DMS153 (cell line): ENCODE results near the gene PGBD5.

Source experiments
- DNase-seq: peaks from one replicate; lab custom pipeline; 2025; lab: John Stamatoyannopoulos, UW

The PGBD5 gene

DNA sequence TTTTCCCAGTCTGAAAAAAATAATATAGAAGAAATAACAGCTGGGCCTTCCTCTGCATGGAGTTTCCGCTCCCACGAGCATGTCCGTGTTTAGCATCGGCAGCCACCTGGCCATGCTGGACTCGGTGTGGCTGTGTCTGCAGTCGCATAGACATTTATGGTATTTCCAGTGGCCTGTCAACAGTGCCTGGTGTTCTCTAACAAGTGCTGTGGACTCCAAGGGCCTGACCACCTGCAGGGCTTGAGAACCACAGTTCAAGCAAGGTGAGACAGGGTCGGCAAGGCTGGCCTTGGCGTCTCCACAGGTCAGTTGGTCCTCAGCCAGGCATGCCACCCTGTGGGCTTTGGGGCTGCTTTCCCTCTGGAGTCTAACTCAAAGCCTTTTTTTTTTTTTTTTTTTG lies 124.8 kb downstream of the PGBD5 start:
- DNase-seq = no peak

GRCh38 chr1:230300322-230301301 lies 125.5 kb downstream of the PGBD5 start:
- peak; percentile 50 for DNase-seq

GRCh38 chr1:230299191-230300006 lies 126.7 kb downstream of the PGBD5 start:
- DNase-seq = peak; percentile 81

DNA sequence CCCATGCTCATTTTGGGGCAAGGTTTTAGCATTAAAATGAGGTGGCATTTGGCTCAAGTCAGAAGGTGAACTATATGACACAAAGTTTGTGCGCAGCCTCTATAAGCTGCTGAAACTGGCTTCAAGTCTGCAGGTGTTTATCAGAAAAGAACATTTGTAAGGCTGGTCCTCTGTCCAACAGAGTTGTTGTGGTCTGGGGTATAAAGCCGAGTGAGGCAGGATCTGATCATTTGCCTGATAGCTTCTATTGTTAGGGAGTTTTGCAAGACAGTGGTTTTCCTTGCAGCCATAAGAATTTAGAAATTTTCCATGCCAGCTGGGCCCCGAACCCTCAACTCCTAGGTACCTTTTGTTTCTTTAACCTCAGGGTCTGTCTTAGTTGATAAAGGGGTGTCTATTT lies 130.8 kb downstream of the PGBD5 start:
- DNase-seq = no peak

DNA sequence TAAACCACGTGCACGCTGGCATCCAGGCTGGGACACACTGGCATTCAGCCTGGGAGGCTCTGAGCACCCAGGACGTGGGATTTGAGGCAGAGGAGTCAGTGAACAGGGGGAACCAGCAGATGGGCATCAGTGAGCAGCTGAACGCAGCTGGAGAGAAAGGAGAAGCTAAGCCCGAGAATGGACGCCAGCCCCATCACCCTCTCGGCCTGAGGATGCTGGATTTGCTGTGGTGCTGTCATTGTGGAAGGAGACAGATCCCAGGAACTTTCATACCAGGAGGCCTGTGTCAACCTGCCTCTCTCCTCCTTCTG lies 132.8 kb downstream of the PGBD5 start:
- DNase-seq = no peak

GRCh38 chr1:230292689-230293389 lies 133.3 kb downstream of the PGBD5 start:
- peak; percentile 97 for DNase-seq

DNA sequence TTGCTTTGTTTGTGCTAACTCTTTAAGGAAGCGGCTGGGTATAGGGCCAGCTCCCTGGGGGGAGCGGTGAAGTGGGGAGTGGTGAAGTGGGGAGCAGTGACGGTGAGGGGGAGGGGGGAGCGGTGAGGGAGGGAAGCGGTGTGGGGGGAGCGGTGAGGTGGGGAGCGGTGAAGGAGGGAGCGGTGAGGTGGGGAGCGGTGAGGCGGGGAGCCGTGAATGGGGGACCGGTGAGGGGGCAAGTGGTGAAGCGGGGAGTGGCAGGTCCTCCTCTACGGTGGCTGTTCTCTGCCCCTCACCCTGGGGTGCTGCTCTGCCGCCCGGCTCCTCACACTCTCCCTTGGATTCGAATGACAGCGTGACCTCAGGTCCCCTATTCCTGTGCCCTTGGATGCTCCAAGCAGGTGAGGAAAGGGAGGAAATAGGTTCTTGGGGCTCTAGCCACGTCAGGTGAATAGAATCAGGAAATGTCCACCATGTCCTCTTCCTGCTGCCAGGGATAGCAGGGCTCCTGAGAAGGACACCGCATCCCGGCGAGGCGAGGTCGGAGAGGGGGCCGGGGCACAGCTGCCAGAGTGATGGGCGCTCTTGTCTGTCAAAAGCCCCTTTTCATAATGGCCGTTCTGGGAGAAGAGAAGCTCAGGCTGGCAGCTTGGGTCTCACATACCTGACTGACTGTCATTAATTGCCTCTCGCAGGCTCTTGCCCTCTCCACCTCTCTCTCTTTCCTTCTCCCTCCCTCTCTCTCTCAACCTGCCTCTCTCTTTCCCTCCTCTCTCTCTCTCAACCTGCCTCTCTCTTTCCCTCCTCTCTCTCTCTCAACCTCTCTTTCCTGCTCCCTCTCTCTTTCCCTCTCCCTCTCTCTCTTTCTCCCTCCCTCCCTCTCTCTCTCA lies 134.2 kb downstream of the PGBD5 start:
- DNase-seq = peak; percentile 22

- DNase-seq = no peak
Observed at GRCh38 chr1:230289350-230289644, 136.8 kb downstream of the PGBD5 start.

GRCh38 chr1:230288641-230289349 lies 137.3 kb downstream of the PGBD5 start:
- DNase-seq = no peak

- no peak for DNase-seq
Observed at GRCh38 chr1:230287674-230288315, 138.3 kb downstream of the PGBD5 start.

DNA sequence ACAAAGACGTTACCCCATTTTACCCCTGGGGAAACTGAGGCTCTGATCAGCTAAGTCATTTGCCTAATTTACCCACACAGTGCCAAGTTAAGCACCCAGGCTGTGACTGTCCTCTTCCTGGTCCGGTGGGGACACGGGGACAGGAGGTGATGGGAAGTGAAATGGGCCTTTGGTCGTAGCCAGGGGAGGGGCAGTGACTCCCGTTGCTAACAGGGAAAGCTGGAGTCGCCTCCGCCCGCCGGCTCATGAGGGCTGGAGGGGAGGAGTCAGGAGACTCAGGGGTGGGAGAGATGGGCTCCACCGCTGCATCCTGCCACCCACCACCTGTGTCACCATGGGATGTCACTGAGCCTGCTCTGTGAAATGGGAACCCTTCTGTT lies 139.3 kb downstream of the PGBD5 start:
- no peak for DNase-seq

GRCh38 chr1:230286166-230286889 lies 139.8 kb downstream of the PGBD5 start:
- DNase-seq = no peak

DNA sequence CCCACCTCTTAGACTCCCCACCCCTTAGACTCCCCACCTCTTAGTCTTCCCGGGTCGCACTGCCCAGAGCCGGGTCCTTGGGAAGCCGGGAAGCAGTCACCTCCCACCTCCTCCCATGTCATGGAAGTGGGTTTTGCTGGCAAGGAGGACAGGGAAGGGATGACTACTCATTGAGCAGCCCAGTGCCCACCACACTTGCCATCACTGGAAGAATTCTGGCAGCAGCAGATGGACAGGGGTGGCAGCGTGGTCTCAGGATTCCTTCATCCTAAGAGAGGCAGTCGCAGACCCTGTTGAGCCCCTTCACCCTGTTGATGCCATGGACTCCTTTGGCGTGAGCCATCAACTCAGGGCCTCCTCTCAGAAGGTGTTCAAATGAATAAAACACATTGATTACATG lies 140.8 kb downstream of the PGBD5 start:
- no peak for DNase-seq

GRCh38 chr1:230284891-230285290 lies 141.2 kb downstream of the PGBD5 start:
- no peak for DNase-seq

DNA sequence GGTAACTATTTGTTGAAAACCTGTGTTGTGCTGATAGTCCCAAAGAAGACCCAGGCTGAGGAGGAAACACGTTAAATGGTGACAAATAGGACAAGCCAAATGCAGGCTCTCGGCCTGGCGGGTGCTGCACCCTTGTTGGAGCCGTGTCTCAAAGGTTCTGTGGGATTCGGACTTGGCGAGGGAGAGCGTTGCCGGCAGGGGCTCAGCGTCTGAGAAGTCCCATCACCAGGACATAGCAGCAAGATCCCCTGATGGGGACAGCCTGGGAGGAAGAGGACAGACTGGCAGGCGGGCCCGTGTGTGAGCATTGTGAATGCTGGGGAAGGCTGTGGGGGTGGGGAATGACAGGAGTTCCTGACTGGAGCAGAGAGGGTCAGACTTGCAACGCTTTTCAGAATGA lies 142.5 kb downstream of the PGBD5 start:
- no peak for DNase-seq

DNA sequence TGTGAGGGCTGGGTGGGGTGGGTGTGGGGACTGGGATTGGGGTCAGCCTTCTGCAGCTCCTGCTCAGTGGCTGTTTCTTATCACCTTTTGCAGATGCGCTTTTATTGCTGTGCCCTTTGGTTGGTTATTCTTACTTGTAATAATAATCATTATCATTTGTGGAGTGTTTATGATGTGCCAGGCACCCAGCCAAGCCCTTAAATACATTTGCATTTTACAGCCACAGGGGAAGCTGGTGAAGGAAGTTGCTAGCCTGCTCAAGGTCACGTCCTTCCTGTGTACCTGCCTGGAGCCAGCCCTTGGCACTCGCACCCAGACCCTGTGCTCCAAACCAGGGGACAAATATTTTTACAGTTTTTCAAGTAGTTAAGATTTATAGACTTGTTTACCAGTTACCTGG lies 144.0 kb downstream of the PGBD5 start:
- DNase-seq = peak; percentile 92

DNA sequence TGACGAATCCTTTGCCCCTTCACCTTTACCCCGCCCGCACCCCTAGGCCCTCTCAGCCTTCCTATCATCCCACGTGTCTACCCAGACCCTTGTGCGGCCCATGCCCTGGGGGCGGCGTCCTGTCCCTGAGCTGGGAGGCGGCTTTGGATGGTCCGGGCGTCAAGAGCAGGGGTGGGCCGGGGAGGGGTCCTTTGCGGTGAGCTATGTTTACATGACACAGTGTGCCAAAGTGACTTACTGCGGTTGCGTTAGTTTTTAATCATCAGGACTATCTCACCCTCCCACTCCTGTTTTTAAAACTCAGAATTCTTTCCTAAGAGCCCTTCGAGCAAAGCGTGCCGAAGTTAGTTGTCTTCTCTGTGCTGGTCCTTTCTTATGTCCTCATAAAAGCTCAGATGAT lies 144.6 kb downstream of the PGBD5 start:
- DNase-seq = no peak

GRCh38 chr1:230280906-230281413 lies 145.2 kb downstream of the PGBD5 start:
- DNase-seq = no peak

DNA sequence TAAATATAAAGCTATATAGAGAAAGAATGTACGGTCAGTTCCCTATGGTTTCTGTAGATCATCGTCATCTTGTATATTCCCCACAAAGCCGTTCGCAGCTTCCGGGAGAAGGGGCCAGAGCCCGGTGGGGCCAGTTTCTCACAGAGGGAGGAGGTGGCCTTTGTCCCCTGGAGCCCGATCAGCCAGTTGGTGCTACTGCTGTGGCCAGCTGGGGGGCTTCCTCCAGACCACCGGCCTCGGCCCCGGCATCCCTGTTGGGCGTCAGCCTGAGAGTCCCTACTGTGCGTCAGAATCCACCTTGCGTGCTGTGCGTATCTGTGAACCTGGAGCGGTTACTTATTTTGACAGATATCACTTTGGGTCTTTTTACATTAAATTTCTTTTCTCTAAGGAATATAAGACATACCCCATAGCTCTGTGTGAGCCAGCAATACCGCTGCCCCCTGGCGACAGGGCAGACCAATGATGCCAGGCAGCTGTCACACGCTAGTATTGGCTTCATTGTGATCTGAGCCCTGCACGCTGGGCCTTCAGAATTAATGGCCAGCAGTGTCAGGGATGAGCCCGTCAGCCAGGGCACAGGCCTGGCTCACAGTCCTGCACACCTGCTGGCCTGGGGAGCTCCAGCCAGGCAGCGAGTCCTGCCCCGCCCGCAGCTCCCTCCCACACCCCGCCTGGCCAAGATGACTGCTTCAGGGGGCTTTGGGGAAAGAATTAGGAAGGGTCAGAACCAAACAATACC lies 145.9 kb downstream of the PGBD5 start:
- no peak for DNase-seq
